Neural progenitor cell (in vitro differentiated cells): Measurements from ENCODE around the gene AGFG1. TPM values are rescaled to one million over a fixed set of nuclear protein-coding genes. Genes with fewer than 3 reads are reported as not detected.
A peak's percentile ranks its signal among the peaks of the same experiment; 100 is the strongest.

ENCODE experiments used
- DNase-seq: peaks from one replicate; pipeline ENCODE4 v3.0.0-alpha.2; 2016; ENCODE audit warnings: low spot score
- H2AFZ ChIP-seq: fragments of 200-600 bp; sonication (generic); replicated peaks from 2 replicates; pipeline ENCODE4 v1.6.1; 2016; ENCODE audit warnings: antibody characterized with exemption
- H3F3A ChIP-seq: fragments of 200-600 bp; sonication (generic); 2 replicates; pipeline ENCODE4 v1.6.1; 2016; ENCODE audit warnings: antibody characterized with exemption, low read depth
- H3K27ac ChIP-seq: fragments of 200-600 bp; sonication (generic); 2 replicates; pipeline ENCODE4 v1.5.1; 2016; ENCODE audit warnings: mild to moderate bottlenecking
- H3K27me3 ChIP-seq: fragments of 200-600 bp; sonication (generic); 2 replicates; pipeline ENCODE4 v1.6.1; 2016; ENCODE audit warnings: mild to moderate bottlenecking, moderate library complexity
- H3K36me3 ChIP-seq: fragments of 200-600 bp; sonication (generic); 2 replicates; pipeline ENCODE4 v1.5.1; 2016
- H3K4me1 ChIP-seq: fragments of 200-600 bp; sonication (generic); 2 replicates; pipeline ENCODE4 v1.6.1; 2016; ENCODE audit warnings: mixed run types
- H3K4me2 ChIP-seq: fragments of 200-600 bp; sonication (generic); 2 replicates; pipeline ENCODE4 v1.6.1; 2016
- H3K4me3 ChIP-seq: fragments of 200-600 bp; sonication (generic); 2 replicates; pipeline ENCODE4 v1.5.1; 2016
- H3K79me2 ChIP-seq: fragments of 200-600 bp; sonication (generic); 2 replicates; pipeline ENCODE4 v1.6.1; 2016; ENCODE audit warnings: low read depth
- H3K9ac ChIP-seq: fragments of 200-600 bp; sonication (generic); 2 replicates; pipeline ENCODE4 v1.6.1; 2016
- H3K9me3 ChIP-seq: fragments of 200-600 bp; sonication (generic); 2 replicates; pipeline ENCODE4 v1.5.1; 2016; ENCODE audit warnings: low read depth
- H4K20me1 ChIP-seq: fragments of 200-600 bp; sonication (generic); 2 replicates; pipeline ENCODE4 v1.6.1; 2016; ENCODE audit warnings: low read depth
- H3K27ac Mint-ChIP-seq: 3 replicates; pipeline ENCODE4 v1.8.0; 2021; ENCODE audit warnings: mixed read lengths
- H3K27me3 Mint-ChIP-seq: 2 replicates; pipeline ENCODE4 v1.8.0; 2022; ENCODE audit warnings: low read depth, mild to moderate bottlenecking, inconsistent platforms, moderate library complexity, mixed read lengths; ENCODE audit not compliant: insufficient read depth
- H3K36me3 Mint-ChIP-seq: 3 replicates; pipeline ENCODE4 v1.8.0; 2021; ENCODE audit warnings: mixed read lengths
- H3K4me1 Mint-ChIP-seq: 3 replicates; pipeline ENCODE4 v1.8.0; 2021; ENCODE audit warnings: mixed read lengths
- H3K4me3 Mint-ChIP-seq: 3 replicates; pipeline ENCODE4 v1.8.0; 2021; ENCODE audit warnings: mild to moderate bottlenecking, moderate library complexity, mixed read lengths
- H3K9me3 Mint-ChIP-seq: 3 replicates; pipeline ENCODE4 v1.8.0; 2020; ENCODE audit warnings: mixed read lengths
- EZH2 ChIP-seq: fragments of 200-600 bp; sonication (generic); IDR thresholded peaks from 2 replicates; pipeline ENCODE4 v1.6.1; 2017; ENCODE audit warnings: antibody characterized with exemption, mild to moderate bottlenecking, moderate library complexity
- EZH2phosphoT487 ChIP-seq: fragments of 200-600 bp; sonication (generic); IDR thresholded peaks from 2 replicates; pipeline ENCODE4 v1.6.1; 2017; ENCODE audit warnings: antibody characterized with exemption
- total RNA-seq: library from RNA; depleted of rRNA; stranded (reverse); fragments of >200 nt; gene quantifications from 2 replicates; pipeline ENCODE4 v1.2.3, GENCODE V29; 2015; ENCODE audit warnings: low replicate concordance
- TF ChIP-seq, protein P1 (sequence below): fragments of 200-600 bp; sonication (generic); IDR thresholded peaks from 2 replicates; pipeline ENCODE4 v1.5.1; 2017; ENCODE audit warnings: antibody characterized with exemption, mild to moderate bottlenecking

AGFG1 gene
- total RNA-seq, 1 donor from 2014 or later = 84.8 TPM

DNA sequence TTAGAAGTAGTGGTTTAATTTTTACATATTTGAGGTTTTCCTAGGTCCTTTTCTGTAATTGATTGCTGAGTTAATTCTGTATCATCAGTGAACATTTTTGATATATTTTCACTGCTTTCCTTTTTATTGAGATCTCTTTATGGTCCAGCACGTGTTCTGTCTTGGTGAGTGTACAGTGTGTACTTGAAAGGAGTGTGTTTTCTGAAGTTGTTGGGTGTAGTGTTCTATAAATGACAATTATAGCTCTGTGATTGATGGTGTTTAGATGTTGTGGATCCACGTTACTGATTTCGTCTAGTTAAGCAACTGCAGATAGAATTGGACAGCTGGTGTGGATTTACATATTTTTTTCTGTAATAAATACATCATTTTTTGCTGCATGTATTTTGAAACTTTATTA, 32.7 kb downstream of the AGFG1 start:
- peaks cover 30% of the 10 kb centered on the region for H3K36me3 Mint-ChIP-seq
- Histone ChIP-seq H3K4me1 (peaks cover 11% of the 10 kb centered on the region), H3K27me3 (no peaks in the 10 kb centered on the region), H3K9me3 (no peaks in the 10 kb centered on the region), H3K4me2 (no peak overlapping the region), H3K9ac (no peak overlapping the region), H3K4me3 (no peak overlapping the region), H3F3A (peaks cover 5% of the 10 kb centered on the region), H3K27ac (no peak overlapping the region), H4K20me1 (peaks cover 85% of the 10 kb centered on the region), H3K79me2 (peaks cover 100% of the 10 kb centered on the region), H2AFZ (no peak overlapping the region), H3K36me3 (no peaks in the 10 kb centered on the region)
- no peak overlapping the region for H3K27ac Mint-ChIP-seq
- no peak for DNase-seq
- peaks cover 3% of the 10 kb centered on the region for H3K9me3 Mint-ChIP-seq
- peaks cover 15% of the 10 kb centered on the region for H3K4me1 Mint-ChIP-seq
- H3K4me3 Mint-ChIP-seq = no peak overlapping the region
- H3K27me3 Mint-ChIP-seq = peaks cover 3% of the 10 kb centered on the region
- TF ChIP-seq EZH2phosphoT487 (no peak), EZH2 (no peak)
- TF ChIP-seq, protein P1, sequence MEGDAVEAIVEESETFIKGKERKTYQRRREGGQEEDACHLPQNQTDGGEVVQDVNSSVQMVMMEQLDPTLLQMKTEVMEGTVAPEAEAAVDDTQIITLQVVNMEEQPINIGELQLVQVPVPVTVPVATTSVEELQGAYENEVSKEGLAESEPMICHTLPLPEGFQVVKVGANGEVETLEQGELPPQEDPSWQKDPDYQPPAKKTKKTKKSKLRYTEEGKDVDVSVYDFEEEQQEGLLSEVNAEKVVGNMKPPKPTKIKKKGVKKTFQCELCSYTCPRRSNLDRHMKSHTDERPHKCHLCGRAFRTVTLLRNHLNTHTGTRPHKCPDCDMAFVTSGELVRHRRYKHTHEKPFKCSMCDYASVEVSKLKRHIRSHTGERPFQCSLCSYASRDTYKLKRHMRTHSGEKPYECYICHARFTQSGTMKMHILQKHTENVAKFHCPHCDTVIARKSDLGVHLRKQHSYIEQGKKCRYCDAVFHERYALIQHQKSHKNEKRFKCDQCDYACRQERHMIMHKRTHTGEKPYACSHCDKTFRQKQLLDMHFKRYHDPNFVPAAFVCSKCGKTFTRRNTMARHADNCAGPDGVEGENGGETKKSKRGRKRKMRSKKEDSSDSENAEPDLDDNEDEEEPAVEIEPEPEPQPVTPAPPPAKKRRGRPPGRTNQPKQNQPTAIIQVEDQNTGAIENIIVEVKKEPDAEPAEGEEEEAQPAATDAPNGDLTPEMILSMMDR = no peak

DNA sequence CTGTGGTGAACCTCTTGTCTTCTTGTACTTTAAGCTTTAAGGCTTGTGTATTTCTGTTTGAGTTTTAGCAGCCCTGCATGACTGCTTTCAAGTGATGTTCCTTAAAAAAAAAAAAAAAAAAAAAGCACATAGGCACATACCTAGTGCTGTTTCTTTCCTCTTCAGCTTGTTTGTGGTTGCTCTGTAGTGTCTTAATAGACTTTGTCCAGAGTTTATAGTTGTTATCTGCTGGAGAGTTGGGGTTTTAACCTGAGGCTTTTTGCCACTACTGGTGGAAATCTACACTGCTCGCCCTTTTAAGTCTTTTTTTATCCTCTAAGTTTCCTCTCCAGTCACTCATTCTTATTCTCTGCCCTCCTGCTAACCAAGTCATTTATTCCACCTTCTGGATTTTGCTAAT, 34.5 kb downstream of the AGFG1 start:
- TF ChIP-seq, protein P1 = no peak
- TF ChIP-seq EZH2 (no peak), EZH2phosphoT487 (no peak)
- H3K27me3 Mint-ChIP-seq = peaks cover 3% of the 10 kb centered on the region
- Histone ChIP-seq H4K20me1 (peaks cover 90% of the 10 kb centered on the region), H3K27me3 (no peaks in the 10 kb centered on the region), H3K9me3 (no peaks in the 10 kb centered on the region), H3K4me1 (peaks cover 24% of the 10 kb centered on the region), H3K4me3 (no peak overlapping the region), H3K4me2 (no peak overlapping the region), H3K79me2 (peaks cover 100% of the 10 kb centered on the region), H3K36me3 (no peaks in the 10 kb centered on the region), H2AFZ (no peak overlapping the region), H3F3A (peaks cover 5% of the 10 kb centered on the region), H3K9ac (no peak overlapping the region), H3K27ac (peak overlapping the region; percentile 62)
- peaks cover 18% of the 10 kb centered on the region for H3K4me1 Mint-ChIP-seq
- peaks cover 23% of the 10 kb centered on the region for H3K36me3 Mint-ChIP-seq
- peaks cover 3% of the 10 kb centered on the region for H3K9me3 Mint-ChIP-seq
- no peak for DNase-seq
- H3K27ac Mint-ChIP-seq = no peak overlapping the region
- H3K4me3 Mint-ChIP-seq = no peak overlapping the region

DNA sequence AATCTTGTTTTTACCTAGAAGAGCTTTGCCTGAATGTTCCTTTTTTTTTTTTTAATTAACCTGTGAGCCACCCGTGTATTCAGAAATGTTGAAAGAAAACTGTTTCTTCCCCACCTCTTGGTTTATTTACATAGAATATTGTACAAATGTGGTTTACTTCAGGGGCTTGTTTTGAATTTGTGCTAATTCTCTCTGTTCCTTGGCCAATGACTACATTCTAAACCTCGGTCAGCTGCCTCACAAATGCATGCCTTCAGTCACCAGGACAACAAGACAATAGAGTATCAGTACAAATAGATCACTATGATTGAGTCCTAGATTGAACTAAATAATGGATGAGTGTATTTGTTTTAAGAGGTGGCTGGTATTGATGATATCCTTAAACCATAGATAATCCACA, 36.0 kb downstream of the AGFG1 start:
- H3K9me3 ChIP-seq = no peaks in the 10 kb centered on the region
- Mint-ChIP-seq H3K36me3 (peaks cover 21% of the 10 kb centered on the region), H3K27me3 (peaks cover 3% of the 10 kb centered on the region), H3K4me1 (peaks cover 18% of the 10 kb centered on the region), H3K27ac (peak overlapping the region; percentile 34), H3K4me3 (no peak overlapping the region), H3K9me3 (peaks cover 3% of the 10 kb centered on the region)
- DNase-seq = peak; percentile 19
- H3K36me3 ChIP-seq = no peaks in the 10 kb centered on the region
- H3K27me3 ChIP-seq = no peaks in the 10 kb centered on the region
- H3K4me1 ChIP-seq = peaks cover 36% of the 10 kb centered on the region
- peak overlapping the region; percentile 28 for H3K4me2 ChIP-seq
- H3K27ac ChIP-seq = no peak overlapping the region
- H3K79me2 ChIP-seq = peaks cover 100% of the 10 kb centered on the region
- H2AFZ ChIP-seq = no peak overlapping the region
- peaks cover 98% of the 10 kb centered on the region for H4K20me1 ChIP-seq
- H3K4me3 ChIP-seq = no peak overlapping the region
- peaks cover 5% of the 10 kb centered on the region for H3F3A ChIP-seq
- TF ChIP-seq EZH2phosphoT487 (no peak), EZH2 (no peak)
- TF ChIP-seq, protein P1 = no peak
- H3K9ac ChIP-seq = no peak overlapping the region
